Trophoblast cell (in vitro differentiated cells and primary cell): ENCODE measurements around the gene TBX15.
A peak's percentile ranks its signal among the peaks of the same experiment; 100 is the strongest.

Experiments
- DNase-seq, 2 donors: peaks; one replicate each; pipeline ENCODE4 v3.0.0-alpha.2; 2016
- H2AFZ ChIP-seq: 2 replicates; pipeline ENCODE4 v1.6.1; 2013; ENCODE audit warnings: low read length, moderate library complexity, mild to moderate bottlenecking; ENCODE audit not compliant: insufficient read depth, poor library complexity
- H2AK5ac ChIP-seq: 2 replicates; pipeline ENCODE4 v1.6.1; 2013; ENCODE audit warnings: mild to moderate bottlenecking, low read length
- H2BK120ac ChIP-seq: 2 replicates; pipeline ENCODE4 v1.6.1; 2013; ENCODE audit warnings: low read length, mild to moderate bottlenecking, moderate library complexity; ENCODE audit not compliant: insufficient read depth, poor library complexity
- H2BK12ac ChIP-seq: 2 replicates; pipeline ENCODE4 v1.6.1; 2013; ENCODE audit warnings: mild to moderate bottlenecking, low read length, moderate library complexity
- H2BK5ac ChIP-seq: 2 replicates; pipeline ENCODE4 v1.6.1; 2013; ENCODE audit warnings: low read length, low read depth, moderate library complexity, mild to moderate bottlenecking; ENCODE audit not compliant: poor library complexity
- H3K14ac ChIP-seq: 2 replicates; pipeline ENCODE4 v1.6.1; 2013; ENCODE audit warnings: mild to moderate bottlenecking, low read length
- H3K18ac ChIP-seq: 2 replicates; pipeline ENCODE4 v1.6.1; 2013; ENCODE audit warnings: mild to moderate bottlenecking, low read length
- H3K23ac ChIP-seq: 2 replicates; pipeline ENCODE4 v1.6.1; 2013; ENCODE audit warnings: low read length
- H3K27ac ChIP-seq: 2 replicates; pipeline ENCODE4 v1.5.1; 2013; ENCODE audit warnings: low read depth, mild to moderate bottlenecking, inconsistent platforms, low read length, moderate library complexity
- H3K27me3 ChIP-seq: 2 replicates; pipeline ENCODE4 v1.6.1; 2013; ENCODE audit warnings: inconsistent platforms, mild to moderate bottlenecking, low read length, moderate library complexity; ENCODE audit not compliant: insufficient read depth
- H3K36me3 ChIP-seq, 2 experiments: 1 replicate in 1 of 2; 2 replicates in 1 of 2; pipeline ENCODE4 v1.6.1; 2013; ENCODE audit warnings: low read length in 2 of 2, mild to moderate bottlenecking in 2 of 2, moderate library complexity in 1 of 2; ENCODE audit not compliant: insufficient read depth in 2 of 2, control insufficient read depth in 1 of 2
- H3K4ac ChIP-seq: 2 replicates; pipeline ENCODE4 v1.6.1; 2013; ENCODE audit warnings: low read depth, mild to moderate bottlenecking, low read length, moderate library complexity
- H3K4me1 ChIP-seq, 2 experiments: 1 replicate in 1 of 2; 2 replicates in 1 of 2; pipeline ENCODE4 v1.6.1; 2013; ENCODE audit warnings: low read length in 2 of 2, mild to moderate bottlenecking in 2 of 2, moderate library complexity in 1 of 2; ENCODE audit not compliant: insufficient read depth in 2 of 2, control insufficient read depth in 1 of 2
- H3K4me2 ChIP-seq: 2 replicates; pipeline ENCODE4 v1.6.1; 2013; ENCODE audit warnings: inconsistent platforms, mild to moderate bottlenecking, low read length, moderate library complexity
- H3K4me3 ChIP-seq: 2 replicates; pipeline ENCODE4 v1.5.1; 2013; ENCODE audit warnings: mild to moderate bottlenecking, low read depth, low read length, inconsistent platforms
- H3K79me1 ChIP-seq: one replicate; pipeline ENCODE4 v1.6.1; 2013; ENCODE audit warnings: low read length
- H3K79me2 ChIP-seq: 2 replicates; pipeline ENCODE4 v1.6.1; 2013; ENCODE audit warnings: low read length, mild to moderate bottlenecking; ENCODE audit not compliant: control insufficient read depth, insufficient read depth, poor library complexity
- H3K9ac ChIP-seq: 2 replicates; pipeline ENCODE4 v1.6.1; 2013; ENCODE audit warnings: mild to moderate bottlenecking, low read length
- H3K9me3 ChIP-seq: 2 replicates; pipeline ENCODE4 v1.6.1; 2013; ENCODE audit warnings: low read depth, mild to moderate bottlenecking, control low read depth, inconsistent platforms, low read length; ENCODE audit not compliant: insufficient read depth
- H4K12ac ChIP-seq: 2 replicates; pipeline ENCODE4 v1.6.1; 2013; ENCODE audit warnings: low read depth, mild to moderate bottlenecking, low read length, moderate library complexity
- H4K8ac ChIP-seq: 2 replicates; pipeline ENCODE4 v1.6.1; 2013; ENCODE audit warnings: low read depth, mild to moderate bottlenecking, low read length, moderate library complexity
- H4K91ac ChIP-seq: one replicate; pipeline ENCODE4 v1.6.1; 2013; ENCODE audit warnings: low read depth, mild to moderate bottlenecking, low read length, moderate library complexity
- WGBS: extraction: QIAGEN DNeasy Blood & Tissue Kit; methylation state at CpG from one replicate; pipeline ENCODE4 v1.1.7; 2013; ENCODE audit warnings: missing lambda C conversion rate; ENCODE audit not compliant: insufficient read length, insufficient coverage; ENCODE audit errors: extremely low coverage; 5-methylcytosine and 5-hydroxymethylcytosine counted together

TBX15 gene

GRCh38 chr1:119001181-119002027 lies 13.3 kb upstream of the TBX15 start:
- H3K23ac ChIP-seq, result no peak overlapping the region
- no peak overlapping the region for H2AFZ ChIP-seq
- H2BK120ac ChIP-seq, result no peak overlapping the region
- H3K4me3 ChIP-seq, result no peak overlapping the region
- peaks cover 71% of the 10 kb centered on the region for H3K27me3 ChIP-seq
- H2AK5ac ChIP-seq, result no peak overlapping the region
- H3K27ac ChIP-seq, result no peak overlapping the region
- no CpG with 5 or more reads among the region's 49 CpGs for WGBS
- H3K4me2 ChIP-seq, result peak overlapping the region; percentile 80
- H3K9ac ChIP-seq, result no peak overlapping the region
- peak; percentile 62 to 70 for DNase-seq
- H3K9me3 ChIP-seq, result peaks cover 5% of the 10 kb centered on the region
- no peaks in the 10 kb centered on the region for H3K79me2 ChIP-seq
- H2BK12ac ChIP-seq, result no peak overlapping the region
- H3K18ac ChIP-seq, result no peak overlapping the region
- H3K4ac ChIP-seq, result no peak overlapping the region
- no peaks in the 10 kb centered on the region for H3K36me3 ChIP-seq
- no peak overlapping the region for H4K91ac ChIP-seq
- H3K14ac ChIP-seq, result no peak overlapping the region
- peaks cover 17 to 18% of the 10 kb centered on the region in 2 experiments for H3K4me1 ChIP-seq
- no peak overlapping the region for H4K8ac ChIP-seq
- no peak overlapping the region for H2BK5ac ChIP-seq
- H4K12ac ChIP-seq, result no peak overlapping the region
- no peaks in the 10 kb centered on the region for H3K79me1 ChIP-seq

DNA sequence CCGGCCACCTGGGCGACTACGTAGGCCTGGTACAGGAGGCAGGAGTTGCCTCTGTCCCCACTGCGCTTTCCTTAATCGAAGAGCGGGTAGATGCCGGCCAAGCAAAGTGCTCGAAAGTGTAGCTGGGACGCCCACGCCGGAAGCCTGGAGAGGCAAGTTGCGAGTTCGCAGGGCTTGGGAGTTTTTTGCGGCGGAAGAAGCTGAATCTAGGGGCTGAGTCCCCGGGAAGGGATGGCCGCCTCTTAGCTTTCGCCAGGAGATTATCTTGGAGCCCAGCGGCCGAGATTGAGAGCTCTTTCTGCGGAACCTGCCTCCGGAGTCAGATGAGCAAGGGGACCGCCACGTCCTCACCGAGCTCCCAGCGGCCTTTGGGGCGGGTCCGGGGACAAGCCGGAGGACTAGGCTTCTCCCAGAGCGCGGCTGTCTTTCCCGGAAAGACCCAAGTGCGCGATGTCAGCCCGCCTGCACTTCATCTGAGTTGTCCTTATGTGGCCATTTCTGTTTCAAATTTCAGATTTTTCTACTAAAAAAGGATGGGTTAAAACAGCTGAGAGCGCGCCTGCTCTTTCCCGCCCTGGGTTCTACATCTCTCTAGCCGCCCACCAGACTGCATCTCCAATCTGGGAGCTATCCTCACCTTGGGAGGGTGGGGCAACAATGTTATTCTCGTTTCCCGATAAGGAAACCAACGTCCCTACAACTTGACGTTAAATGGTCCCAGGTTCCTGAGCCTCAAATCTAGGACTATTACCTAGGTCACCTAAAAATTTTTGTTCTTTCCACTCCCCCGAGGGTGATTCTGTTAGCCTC lies 12.4 kb upstream of the TBX15 start:
- Histone ChIP-seq H3K4me1 (peaks cover 16 to 17% of the 10 kb centered on the region in 2 experiments), H3K14ac (no peak overlapping the region), H3K27me3 (peaks cover 66% of the 10 kb centered on the region), H3K23ac (no peak overlapping the region), H3K4me2 (peak overlapping the region; percentile 80), H3K79me2 (no peaks in the 10 kb centered on the region), H4K91ac (no peak overlapping the region), H3K18ac (no peak overlapping the region), H3K4me3 (no peak overlapping the region), H4K12ac (no peak overlapping the region), H2BK120ac (no peak overlapping the region), H2BK12ac (no peak overlapping the region), H3K36me3 (no peaks in the 10 kb centered on the region), H3K9me3 (peaks cover 5% of the 10 kb centered on the region), H2BK5ac (no peak overlapping the region), H4K8ac (no peak overlapping the region), H3K27ac (no peak overlapping the region), H2AFZ (no peak overlapping the region), H2AK5ac (no peak overlapping the region), H3K4ac (no peak overlapping the region), H3K9ac (no peak overlapping the region), H3K79me1 (no peaks in the 10 kb centered on the region)
- no CpG with 5 or more reads among the region's 44 CpGs for whole genome bisulfite sequencing
- peak in 1 of 2 donors; percentile 22 for DNase-seq

- Histone ChIP-seq H2BK5ac (no peak overlapping the region), H3K23ac (no peak overlapping the region), H3K36me3 (no peaks in the 10 kb centered on the region), H3K18ac (no peak overlapping the region), H2BK120ac (no peak overlapping the region), H2AFZ (no peak overlapping the region), H4K12ac (no peak overlapping the region), H3K4me1 (peaks cover 16 to 17% of the 10 kb centered on the region in 2 experiments), H3K14ac (no peak overlapping the region), H4K91ac (no peak overlapping the region), H3K4me2 (no peak overlapping the region), H3K79me1 (no peaks in the 10 kb centered on the region), H3K4me3 (no peak overlapping the region), H3K27ac (no peak overlapping the region), H3K9me3 (peaks cover 5% of the 10 kb centered on the region), H2BK12ac (no peak overlapping the region), H3K79me2 (no peaks in the 10 kb centered on the region), H2AK5ac (no peak overlapping the region), H3K9ac (no peak overlapping the region), H3K4ac (no peak overlapping the region), H4K8ac (no peak overlapping the region), H3K27me3 (peaks cover 71% of the 10 kb centered on the region)
- no peak for DNase-seq
- WGBS, result no CpG with 5 or more reads among the region's 27 CpGs
These were observed 11.4 kb upstream of the TBX15 start for GRCh38 chr1:118999348-119000071.

DNA sequence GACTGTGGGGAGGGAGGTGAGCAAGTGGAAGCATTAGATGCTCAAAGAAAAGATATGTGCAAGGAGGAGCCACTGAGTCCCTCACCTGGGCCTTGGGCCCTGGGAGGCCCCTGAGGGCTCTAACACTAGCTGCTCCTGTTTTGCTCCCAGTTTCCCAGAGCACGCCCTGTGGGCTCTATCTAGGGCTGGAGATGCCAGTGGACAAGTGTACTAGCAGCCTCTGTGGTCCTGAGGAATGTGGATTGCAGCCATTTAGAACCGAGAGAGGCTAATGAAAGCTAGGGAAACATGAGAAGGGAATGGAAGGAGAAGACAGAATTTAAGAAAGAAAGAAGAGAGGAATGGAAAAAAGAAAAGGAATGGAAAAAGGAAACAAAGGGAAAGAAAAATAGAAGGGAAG lies 10.0 kb upstream of the TBX15 start:
- Histone ChIP-seq H3K4me3 (no peak overlapping the region), H4K91ac (no peak overlapping the region), H2AK5ac (no peak overlapping the region), H3K36me3 (no peaks in the 10 kb centered on the region), H2BK120ac (no peak overlapping the region), H3K4me2 (no peak overlapping the region), H4K12ac (no peak overlapping the region), H3K27me3 (peaks cover 77% of the 10 kb centered on the region), H3K79me1 (no peaks in the 10 kb centered on the region), H3K18ac (no peak overlapping the region), H2AFZ (no peak overlapping the region), H2BK5ac (no peak overlapping the region), H3K4ac (no peak overlapping the region), H3K14ac (no peak overlapping the region), H3K9me3 (peaks cover 7% of the 10 kb centered on the region), H3K79me2 (no peaks in the 10 kb centered on the region), H4K8ac (no peak overlapping the region), H2BK12ac (no peak overlapping the region), H3K27ac (no peak overlapping the region), H3K9ac (no peak overlapping the region), H3K23ac (no peak overlapping the region), H3K4me1 (peaks cover 18% of the 10 kb centered on the region in 2 experiments)
- no CpG with 5 or more reads among the region's 2 CpGs for WGBS
- no peak for DNase-seq
